Stimulated activated CD4-positive, alpha-beta T cell treated with anti-CD3 and anti-CD28 coated beads, TNF-alpha, amount 100 ng/mL, for 48 hours (primary cell): ENCODE data around the gene PDE4B.

ENCODE experiments used
- DNase-seq, 3 donors: peaks; one replicate each; pipeline ENCODE4 v3.0.0-alpha.2; 2020; ENCODE audit warnings: low read depth in 3 of 3

The PDE4B gene

DNA sequence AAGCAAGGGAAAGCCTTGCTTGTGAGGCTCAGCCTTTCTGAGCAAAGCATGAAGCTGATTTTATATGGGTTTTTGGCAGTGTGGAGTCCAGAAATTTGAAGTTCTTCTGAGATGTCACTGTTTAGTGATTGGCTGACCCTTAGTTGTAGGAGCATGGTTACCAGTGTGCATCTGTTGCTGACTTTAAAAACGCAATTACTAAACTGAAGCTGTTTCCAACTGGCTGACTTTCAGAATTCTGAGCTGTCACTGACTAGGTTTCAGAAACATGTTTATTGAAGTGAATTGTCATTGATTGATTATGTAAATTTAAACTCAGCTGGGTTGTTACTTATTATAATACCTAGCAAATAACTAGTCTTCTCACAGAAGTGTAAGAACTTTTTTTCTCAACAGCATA lies 89.4 kb downstream of the PDE4B start:
- DNase-seq = no peak

DNA sequence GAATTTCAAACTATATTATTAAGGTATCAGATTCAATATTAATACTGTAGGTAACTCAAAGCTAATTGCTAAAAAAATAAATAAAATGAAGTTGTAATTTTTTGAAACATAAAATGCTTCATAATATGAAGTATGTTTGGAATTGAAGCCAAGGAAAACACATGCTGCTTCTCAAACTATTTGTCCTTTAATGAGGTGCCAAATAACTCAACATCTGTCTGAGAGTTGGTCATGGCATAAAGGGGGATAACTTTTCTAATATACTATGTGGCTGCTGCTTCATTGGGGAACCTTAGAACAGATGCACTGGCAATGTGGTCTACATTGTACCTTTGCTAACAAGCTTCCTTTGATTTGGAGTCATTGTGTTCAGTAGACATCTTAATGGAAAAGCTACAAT lies 96.7 kb downstream of the PDE4B start:
- DNase-seq = no peak

- DNase-seq = no peak
Observed at GRCh38 chr1:65890201-65890843, 97.6 kb downstream of the PDE4B start.

DNA sequence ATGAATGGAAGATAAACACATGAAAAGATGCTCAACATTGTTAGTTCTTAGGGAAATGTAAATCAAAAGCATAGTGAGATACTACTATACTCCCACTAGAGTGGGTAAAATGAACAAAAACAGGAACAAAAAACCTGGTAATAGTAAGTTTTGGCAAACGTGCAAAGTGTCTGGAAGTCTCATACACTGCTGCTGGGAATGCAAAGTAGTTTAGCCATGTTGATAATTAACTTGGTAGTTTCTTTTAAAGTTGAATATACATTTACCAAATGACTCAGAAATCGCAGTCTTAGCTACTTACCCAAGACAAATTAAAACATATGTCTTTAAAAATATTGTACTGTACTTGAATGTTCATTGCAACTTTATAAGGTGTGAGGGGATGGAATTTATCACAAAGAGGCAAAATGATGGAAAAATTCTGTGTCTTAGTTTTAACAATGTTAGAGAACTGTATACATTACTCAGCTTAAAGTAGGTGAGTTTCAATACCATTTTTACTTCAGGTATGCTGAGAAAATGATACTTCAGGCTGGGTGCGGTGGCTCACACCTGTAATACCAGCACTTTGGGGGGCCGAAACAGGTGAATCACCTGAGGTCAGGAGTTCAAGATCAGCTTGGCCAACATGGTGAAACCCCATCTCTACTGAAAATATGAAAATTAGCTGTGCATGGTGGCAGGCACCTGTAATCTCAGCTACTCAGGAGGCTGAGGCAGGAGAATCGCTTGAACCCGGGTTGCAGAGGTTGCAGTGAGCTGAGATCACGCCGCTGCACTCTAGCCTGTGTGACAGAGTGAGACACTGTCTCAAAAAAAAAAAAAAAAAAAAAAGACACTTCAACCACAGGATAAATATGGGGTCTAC lies 102.3 kb downstream of the PDE4B start:
- DNase-seq = no peak

DNA sequence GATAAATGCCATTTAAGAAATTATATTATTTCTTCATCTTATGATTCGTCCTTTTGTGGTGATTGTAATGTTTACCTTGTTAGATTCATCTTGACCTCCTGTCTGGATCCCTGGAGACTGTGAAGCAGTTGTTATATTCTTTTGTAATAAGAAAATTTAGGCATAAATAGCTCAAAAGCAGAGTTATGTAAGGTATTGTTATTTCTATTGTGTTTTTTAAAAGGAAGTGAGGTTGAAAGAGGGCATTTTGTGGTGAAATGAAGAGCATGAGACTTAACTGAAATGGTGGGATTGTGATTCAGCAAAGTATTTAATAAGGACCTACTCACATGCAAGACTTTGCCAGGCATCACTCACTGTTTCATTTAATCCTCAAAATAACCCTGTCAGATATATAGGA lies 104.0 kb downstream of the PDE4B start:
- no peak for DNase-seq

DNA sequence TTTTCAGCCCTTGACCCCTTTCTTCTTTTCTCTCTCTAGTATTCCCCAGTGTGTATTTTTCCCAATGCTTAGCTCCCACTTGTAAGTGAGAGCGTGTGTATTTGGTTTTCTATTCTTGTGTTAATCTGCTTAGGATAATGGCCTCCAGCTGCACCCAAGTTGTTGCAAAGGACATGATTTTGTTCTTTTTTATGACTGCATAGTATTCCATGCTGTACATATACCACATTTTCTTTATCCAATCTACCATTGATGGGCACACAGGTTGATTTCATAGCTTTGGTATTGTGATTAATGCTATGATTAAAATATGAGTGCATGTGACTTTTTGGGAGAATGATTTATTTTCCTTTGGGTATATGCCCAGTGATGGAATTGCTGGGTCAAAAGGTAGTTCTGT lies 104.8 kb downstream of the PDE4B start:
- no peak for DNase-seq

DNA sequence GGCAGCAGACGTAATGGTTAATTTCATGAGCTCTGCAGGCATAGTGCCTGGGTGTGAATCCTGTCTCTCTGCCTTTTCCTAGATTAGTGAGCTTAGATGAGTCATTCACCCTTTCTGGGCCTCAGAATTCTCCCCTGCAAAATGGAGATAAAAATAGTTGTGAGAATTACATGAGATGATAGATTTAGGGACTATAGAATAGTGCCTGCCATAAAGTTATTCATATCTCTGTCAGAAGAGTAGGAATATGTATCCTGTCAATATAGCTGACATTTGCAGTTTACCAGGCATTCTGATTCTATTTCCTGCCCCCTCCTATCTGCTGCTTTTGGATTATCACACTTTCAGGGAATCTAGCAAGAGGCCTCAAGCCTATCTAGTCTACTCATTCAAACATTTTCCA lies 112.0 kb downstream of the PDE4B start:
- DNase-seq = no peak

GRCh38 chr1:65910432-65910831 lies 117.7 kb downstream of the PDE4B start:
- no peak for DNase-seq

DNA sequence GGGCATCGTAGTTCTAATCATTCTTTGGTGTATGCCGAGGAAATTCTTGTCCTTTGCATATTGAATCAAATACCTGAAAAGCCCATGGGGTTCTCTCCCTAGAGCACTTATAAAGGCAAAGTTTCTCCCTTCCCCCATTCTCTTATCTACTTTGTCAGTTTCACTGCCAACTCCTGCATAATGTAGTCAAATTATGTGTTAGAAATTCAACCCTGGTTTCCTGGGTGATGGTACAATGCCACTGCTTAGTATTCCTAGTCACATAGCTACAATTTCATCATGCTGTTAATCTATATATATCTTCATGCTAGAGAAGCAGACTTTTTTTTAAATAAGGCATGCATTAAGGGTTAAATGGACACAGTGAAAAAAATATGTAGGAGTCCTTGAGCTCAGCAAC lies 119.0 kb downstream of the PDE4B start:
- DNase-seq = no peak

GRCh38 chr1:65918564-65918963 lies 125.9 kb downstream of the PDE4B start:
- DNase-seq = no peak

DNA sequence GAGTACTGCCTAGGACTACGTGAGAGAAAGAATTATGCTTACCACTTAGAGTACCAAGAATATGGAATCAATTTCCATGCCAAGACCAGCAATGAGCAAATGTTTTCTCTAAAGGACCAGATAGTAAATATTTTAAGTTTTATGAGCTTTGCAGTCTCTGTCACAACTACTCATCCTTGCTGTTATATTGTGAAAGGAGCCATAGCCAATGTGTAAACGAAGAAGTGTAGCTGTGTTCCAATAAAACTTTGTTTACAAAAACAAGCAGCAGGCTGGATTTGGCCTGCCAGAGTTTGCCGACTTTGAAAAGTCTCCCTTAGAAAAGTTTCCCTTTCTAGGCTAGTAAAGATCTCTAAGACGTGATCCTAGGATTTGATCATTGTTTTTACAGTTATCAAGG lies 128.8 kb downstream of the PDE4B start:
- no peak for DNase-seq

DNA sequence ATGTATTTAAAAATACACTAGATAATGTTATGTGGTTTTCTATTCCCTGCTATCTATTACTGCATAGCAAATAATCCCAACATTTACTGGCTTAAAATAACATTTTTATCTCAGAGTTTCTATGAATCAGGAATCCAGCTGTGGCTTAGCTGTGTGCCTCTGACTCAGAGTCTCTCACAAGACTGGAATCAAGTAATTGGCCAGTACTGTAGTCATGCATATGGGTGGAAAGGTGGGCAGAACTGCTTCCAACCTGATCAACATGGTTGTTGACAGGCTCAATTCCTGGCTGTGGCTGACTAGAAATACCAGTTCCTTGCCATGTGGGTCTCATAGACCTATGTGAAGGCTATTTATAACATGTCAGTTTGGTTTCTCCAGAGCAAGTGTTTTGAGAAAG lies 131.8 kb downstream of the PDE4B start:
- DNase-seq = no peak

GRCh38 chr1:65938506-65938905 lies 145.8 kb downstream of the PDE4B start:
- no peak for DNase-seq

- no peak for DNase-seq
Observed at GRCh38 chr1:65939191-65939590, 146.5 kb downstream of the PDE4B start.

DNA sequence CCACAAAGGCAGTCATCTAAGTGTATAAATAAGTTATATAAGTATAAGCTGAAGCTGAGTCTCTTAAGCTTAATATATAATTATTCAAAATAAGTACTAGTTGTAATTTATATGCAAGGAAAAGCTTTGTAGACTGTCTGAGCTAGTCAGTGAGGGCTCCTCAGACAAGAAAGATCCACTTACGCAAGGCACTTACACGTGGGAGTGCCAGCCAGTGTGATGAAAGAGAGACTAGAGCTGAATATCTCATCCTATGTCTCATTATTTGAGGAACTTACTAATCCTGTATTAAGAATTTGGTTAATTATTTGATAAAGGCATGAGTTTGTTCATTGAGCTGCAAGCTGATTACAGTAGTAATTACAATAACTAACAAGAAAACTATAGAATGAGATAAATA lies 146.9 kb downstream of the PDE4B start:
- DNase-seq = no peak

GRCh38 chr1:65940126-65940525 lies 147.4 kb downstream of the PDE4B start:
- no peak for DNase-seq

DNA sequence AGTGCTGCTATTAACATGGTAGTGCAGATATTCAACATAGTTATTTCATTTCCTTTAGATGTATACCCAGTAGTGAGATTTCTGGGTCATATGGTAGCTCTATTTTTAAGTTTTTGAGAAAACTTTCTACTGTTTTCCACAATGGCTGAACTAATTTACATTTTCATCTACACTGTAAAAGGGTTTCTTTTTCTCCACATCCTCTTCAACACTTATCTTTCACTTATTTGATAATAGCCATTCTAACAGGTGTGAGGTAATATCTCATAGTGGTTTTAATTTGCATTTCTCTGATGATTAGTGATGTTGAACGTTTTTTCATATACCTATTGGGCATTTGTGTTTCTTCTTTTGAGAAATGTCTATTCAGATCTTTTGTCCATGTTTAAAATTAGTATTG lies 149.8 kb downstream of the PDE4B start:
- DNase-seq = no peak

DNA sequence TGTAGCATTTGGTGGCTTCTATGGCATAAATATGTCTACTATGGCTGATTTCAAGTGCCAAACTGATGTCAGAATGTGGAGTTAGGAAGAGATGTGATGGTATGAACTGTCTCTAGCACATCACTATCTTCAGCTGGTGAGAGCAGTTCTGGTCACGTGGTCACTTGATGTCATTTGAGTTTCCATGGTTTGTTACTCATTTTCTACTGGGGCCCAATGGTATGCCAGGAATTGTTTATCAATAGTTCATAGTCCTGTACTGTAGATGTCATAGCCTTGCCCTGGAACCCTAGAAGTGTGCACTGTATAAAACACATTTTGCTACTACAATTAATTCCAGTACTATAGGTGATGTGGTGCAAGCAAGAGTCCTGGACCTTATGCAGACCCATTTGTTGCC lies 153.7 kb downstream of the PDE4B start:
- no peak for DNase-seq

DNA sequence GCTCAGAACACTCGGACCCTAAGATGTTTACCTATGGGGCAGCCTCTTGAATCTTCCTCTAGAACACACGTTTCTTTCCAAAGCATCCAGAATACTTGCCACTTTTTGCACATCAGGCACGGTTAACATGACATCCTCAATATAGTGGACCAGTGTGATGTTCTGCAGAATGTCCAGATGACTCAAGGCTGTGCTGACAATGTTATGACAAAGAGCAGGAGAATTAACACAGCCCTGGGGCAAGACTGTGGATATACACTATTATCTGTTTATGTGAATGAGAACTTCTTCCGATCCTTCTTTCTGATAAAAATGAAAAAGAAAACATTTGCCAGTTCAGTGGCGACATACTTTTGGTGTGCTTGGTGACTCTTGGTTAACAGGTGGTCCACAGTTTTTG lies 154.3 kb downstream of the PDE4B start:
- no peak for DNase-seq

DNA sequence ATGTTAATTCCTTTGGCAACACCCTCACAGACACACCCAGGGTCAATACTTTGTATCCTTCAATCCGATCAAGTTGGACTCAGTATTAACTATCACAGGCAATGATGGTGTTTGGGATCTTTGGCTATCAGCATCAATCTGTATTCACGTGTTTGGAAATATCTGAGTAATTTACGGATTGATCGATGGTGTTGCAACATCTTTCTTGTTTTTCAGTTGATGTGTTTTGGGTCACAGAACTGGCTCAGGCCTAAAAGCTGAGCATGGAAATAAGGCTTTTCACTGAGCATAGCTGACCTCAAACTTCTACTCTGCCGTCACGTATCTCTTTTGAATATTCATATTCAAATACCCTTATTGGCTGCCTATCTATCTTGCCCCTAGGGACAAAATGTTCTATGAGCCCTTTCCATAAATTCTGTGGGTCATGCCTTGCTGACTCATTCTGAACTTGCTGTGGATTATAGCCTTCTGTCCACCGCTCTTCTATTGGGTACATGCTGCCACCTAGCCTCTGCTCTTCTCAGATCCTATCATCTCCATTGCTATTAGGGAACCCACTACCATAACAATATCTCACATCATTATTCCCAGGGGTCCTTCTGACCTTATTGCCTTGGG lies 156.0 kb downstream of the PDE4B start:
- no peak for DNase-seq

DNA sequence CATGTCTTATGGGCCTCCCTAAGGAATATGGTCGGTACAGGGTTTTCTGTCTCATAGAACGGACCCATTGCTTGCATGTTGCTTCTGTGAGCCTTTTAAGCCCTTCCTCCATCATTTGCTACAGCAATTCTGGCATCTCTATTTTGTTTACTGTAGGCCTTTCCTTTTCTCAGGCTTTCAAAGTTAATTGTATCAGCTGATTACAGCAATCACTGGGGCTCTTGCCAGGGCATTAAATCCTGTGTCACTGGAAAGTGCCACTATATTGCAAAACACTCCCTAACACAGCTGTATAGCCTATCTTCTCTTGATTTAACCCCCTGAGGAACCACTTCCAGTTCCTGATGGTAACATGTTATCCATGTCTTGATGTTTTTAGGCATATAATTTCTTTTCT lies 156.5 kb downstream of the PDE4B start:
- DNase-seq = no peak

GRCh38 chr1:65949933-65950332 lies 157.2 kb downstream of the PDE4B start:
- no peak for DNase-seq

- no peak for DNase-seq
Observed at GRCh38 chr1:65952696-65953095, 160.0 kb downstream of the PDE4B start.
